Endothelial cell of umbilical vein (primary cell): ENCODE results near the gene KLHL36. TPM values are rescaled to one million over a fixed set of nuclear protein-coding genes. Genes with fewer than 3 reads are reported as not detected.

Experiments used
- BruUV-seq: library from RNA; stranded (reverse); fragments of 400-500 nt; replicated peaks from 2 replicates; lab custom pipeline; 2021; lab: Mats Ljungman, UMichigan
- CTCF ChIA-PET: fragments of 300-600, 350-600 bp; sonication (Branson Sonifier 250); formaldehyde crosslinking; loops from one replicate; lab custom pipeline; 2021; ENCODE audit warnings: antibody characterized with exemption, inconsistent platforms; lab: Charles Lee
- POLR2A ChIA-PET: fragments of 300-600, 350-600 bp; sonication (Branson Sonifier 250); formaldehyde crosslinking; loops from one replicate; lab custom pipeline; 2021; ENCODE audit warnings: antibody characterized with exemption, inconsistent platforms; lab: Charles Lee
- DNase-seq: peaks from one replicate; pipeline ENCODE4 v3.0.0-alpha.2; 2011; ENCODE audit warnings: low read depth, low spot score
- FAIRE-seq: peaks from 2 replicates; lab custom pipeline; 2011; peaks lifted over from hg19 to GRCh38; lab: Jason Lieb, UNC
- H2AFZ ChIP-seq: 2 replicates; pipeline ENCODE4 v1.6.0; 2012; ENCODE audit warnings: low read depth, low read length, control low read depth, inconsistent platforms
- H3K27ac ChIP-seq: 2 replicates; pipeline ENCODE4 v1.5.1; 2011; ENCODE audit warnings: low read depth, mild to moderate bottlenecking, control low read depth, low read length, moderate library complexity; ENCODE audit not compliant: insufficient read depth
- H3K27me3 ChIP-seq, 2 experiments: 2 replicates each; pipeline versions ENCODE4 v1.6.0 to v1.6.1; 2011; ENCODE audit warnings: low read length in 2 of 2, mixed read lengths in 1 of 2; ENCODE audit not compliant: control insufficient read depth in 2 of 2, insufficient read depth in 2 of 2
- H3K36me3 ChIP-seq, 2 experiments: 2 replicates in 1 of 2; 3 replicates in 1 of 2; pipeline ENCODE4 v1.5.1; 2011; ENCODE audit warnings: low read length in 2 of 2, mild to moderate bottlenecking in 1 of 2, moderate library complexity in 1 of 2; ENCODE audit not compliant: control insufficient read depth in 2 of 2, insufficient read depth in 2 of 2; ENCODE audit errors: extremely low read depth in 1 of 2
- H3K4me1 ChIP-seq: 3 replicates; pipeline ENCODE4 v1.5.1; 2011; ENCODE audit warnings: mild to moderate bottlenecking, low read length; ENCODE audit not compliant: control insufficient read depth, insufficient read depth; ENCODE audit errors: extremely low read depth
- H3K4me2 ChIP-seq: 2 replicates; pipeline ENCODE4 v1.6.1; 2011; ENCODE audit warnings: low read length, control low read depth, mixed read lengths; ENCODE audit not compliant: insufficient read depth
- H3K4me3 ChIP-seq, 3 experiments: fragments of 200-600 bp in 1 of 3; sonication (generic), shearing (Covaris generic) in 1 of 3; replicated peaks in 1 of 3; 2 replicates each; pipeline ENCODE4 v1.5.1; 2011 to 2016; ENCODE audit warnings: control low read depth in 3 of 3, low read length in 3 of 3, mild to moderate bottlenecking in 2 of 3, inconsistent platforms in 1 of 3, low read depth in 1 of 3, moderate library complexity in 1 of 3; ENCODE audit not compliant: insufficient read depth in 1 of 3
- H3K79me2 ChIP-seq: 2 replicates; pipeline ENCODE4 v1.6.0; 2012; ENCODE audit warnings: low read length, inconsistent platforms; ENCODE audit not compliant: control insufficient read depth, insufficient read depth
- H3K9ac ChIP-seq: replicated peaks from 2 replicates; pipeline ENCODE3; 2011; ENCODE audit warnings: low read length, control low read depth; ENCODE audit not compliant: insufficient read depth; ENCODE audit errors: extremely low read depth
- H3K9me1 ChIP-seq: replicated peaks from 3 replicates; pipeline ENCODE4 v1.6.0; 2011; ENCODE audit warnings: mild to moderate bottlenecking, low read length; ENCODE audit not compliant: control insufficient read depth, insufficient read depth; ENCODE audit errors: extremely low read depth
- H3K9me3 ChIP-seq: replicated peaks from 2 replicates; pipeline ENCODE4 v1.5.1; 2012; ENCODE audit warnings: low read length, inconsistent platforms; ENCODE audit not compliant: control insufficient read depth, insufficient read depth
- H4K20me1 ChIP-seq: replicated peaks from 2 replicates; pipeline ENCODE3; 2011; ENCODE audit warnings: mild to moderate bottlenecking, low read length; ENCODE audit not compliant: control insufficient read depth, insufficient read depth; ENCODE audit errors: extremely low read depth
- CTCF ChIP-seq, 2 donors: IDR thresholded peaks; 1 replicate in 1 of 2; 2 replicates in 1 of 2; pipeline ENCODE4 v1.5.1; 2011; ENCODE audit warnings: low read length in 2 of 2, mild to moderate bottlenecking in 2 of 2, moderate library complexity in 2 of 2, control low read depth in 1 of 2, inconsistent platforms in 1 of 2, low read depth in 1 of 2; ENCODE audit not compliant: insufficient read depth in 1 of 2; ENCODE audit errors: extremely low read depth in 1 of 2
- EZH2 ChIP-seq: IDR thresholded peaks from 2 replicates; pipeline ENCODE4 v1.6.1; 2012; ENCODE audit warnings: borderline replicate concordance, low read depth, mild to moderate bottlenecking, moderate library complexity, low read length, inconsistent platforms; ENCODE audit not compliant: severe bottlenecking
- FOS ChIP-seq: IDR thresholded peaks from 2 replicates; pipeline ENCODE4 v1.6.1; 2011; ENCODE audit warnings: mild to moderate bottlenecking, low read length, moderate library complexity, borderline replicate concordance; ENCODE audit not compliant: insufficient read depth
- GATA2 ChIP-seq: IDR thresholded peaks from 2 replicates; pipeline ENCODE4 v1.7.0; 2011; ENCODE audit warnings: low read depth, mild to moderate bottlenecking, moderate library complexity, mixed read lengths, low read length; ENCODE audit not compliant: insufficient read length, insufficient read depth
- JUN ChIP-seq: IDR thresholded peaks from 2 replicates; pipeline ENCODE4 v1.6.1; 2011; ENCODE audit warnings: borderline replicate concordance, low read depth; ENCODE audit not compliant: insufficient read length, insufficient read depth
- MAX ChIP-seq: IDR thresholded peaks from 2 replicates; pipeline ENCODE4 v1.6.1; 2011; ENCODE audit not compliant: insufficient read depth, insufficient read length
- MYC ChIP-seq: IDR thresholded peaks from one replicate; pipeline ENCODE4 v1.6.1; 2011; ENCODE audit warnings: mild to moderate bottlenecking, low read depth, low read length
- POLR2A ChIP-seq: IDR thresholded peaks from 2 replicates; pipeline ENCODE4 v1.6.1; 2012; ENCODE audit warnings: low read depth, mild to moderate bottlenecking, control low read depth, low read length
- POLR2AphosphoS5 ChIP-seq: IDR thresholded peaks from 2 replicates; pipeline ENCODE4 v1.6.1; 2012; ENCODE audit warnings: low read depth, mild to moderate bottlenecking, control low read depth, low read length, moderate library complexity; ENCODE audit not compliant: insufficient read depth
- dilution Hi-C: fragments of 300-500 bp; cut with MboI; formaldehyde crosslinking; loops from one replicate; pipeline ENCODE4 v1.15.0; 2019; ENCODE audit warnings: low sequenced_read_pairs; ENCODE audit not compliant: extremely low pct_ligation_motif_present
- intact Hi-C: fragments of 100-400 bp; cut with micrococcal nuclease; formaldehyde crosslinking; loops from one replicate; pipeline ENCODE4 v1.10.0; 2022
- polyA plus RNA-seq, 4 experiments: library from polyadenylated mRNA; depleted of rRNA in 3 of 4; stranded (reverse) in 3 of 4; unstranded in 1 of 4; fragments of >200 nt; gene quantifications; 2 replicates each; pipeline versions ENCODE4 v1.2.1 to v1.2.3, GENCODE V29; 2011 to 2012; ENCODE audit warnings: missing spikeins in 1 of 4
- total RNA-seq: library from RNA; stranded (reverse); gene quantifications from 2 replicates; pipeline ENCODE4 v1.2.3, GENCODE V29; 2021

Gene KLHL36
- total and polyA plus RNA-seq, 2 donors (not counting 3 experiments of a cell fraction or from before 2014, with no cell fraction given), result 31.3 to 38.8 TPM

- H3K36me3 ChIP-seq, result no peaks in the 10 kb centered on the region
- H3K4me3 ChIP-seq, result no peak overlapping the region
- no TSS peak for BruUV-seq
- ChIA-PET CTCF (interaction anchor here (0.9 to 3.9 kb wide), 5 partner anchors 9 to 343 kb away, joined by 3 to 24 read pairs (median 9); no protein-coding TSS in a partner anchor), POLR2A (no interaction called here)
- H3K27ac ChIP-seq, result no peak overlapping the region
- no peaks in the 10 kb centered on the region for H3K79me2 ChIP-seq
- no peak overlapping the region for H2AFZ ChIP-seq
- H4K20me1 ChIP-seq, result no peaks in the 10 kb centered on the region
- no peaks in the 10 kb centered on the region for H3K9me1 ChIP-seq
- H3K9me3 ChIP-seq, result no peaks in the 10 kb centered on the region
- TF ChIP-seq CTCF (IDR thresholded peaks at IDR 0.05; ENCODE audit: extremely low read depth in 1 of 2, insufficient read depth in 1 of 2, low read depth in 1 of 2, low read length in 2 of 2) (no peak), MAX (no peak), POLR2AphosphoS5 (no peak), FOS (no peak), GATA2 (no peak), MYC (no peak), EZH2 (no peak), POLR2A (no peak), JUN (no peak)
- dilution Hi-C loops (no loop called here), intact Hi-C loops (no loop called here)
- no peak for FAIRE-seq
- no peaks in the 10 kb centered on the region for H3K4me1 ChIP-seq
- no peak for DNase-seq
- H3K4me2 ChIP-seq, result no peak overlapping the region
- no peak overlapping the region for H3K9ac ChIP-seq
- H3K27me3 ChIP-seq, result peaks cover 0 to 4% of the 10 kb centered on the region in 2 experiments
These were observed 20.0 kb upstream of the KLHL36 start for GRCh38 chr16:84628226-84628731.
